Lower leg skin (tissue), 3 donors: Measurements from ENCODE around the gene TRDN.

ENCODE experiments used
- POLR2A ChIP-seq, 2 donors: fragments of 450-650 bp; IDR thresholded peaks; one replicate each; pipeline ENCODE4 v1.6.1; 2016 to 2017; ENCODE audit warnings: antibody characterized with exemption in 2 of 2, mild to moderate bottlenecking in 1 of 2, moderate library complexity in 1 of 2
- TF ChIP-seq, protein P1 (sequence below), 3 donors: fragments of 450-650 bp; IDR thresholded peaks; one replicate each; pipeline ENCODE4 v1.5.1; 2016; ENCODE audit warnings: antibody characterized with exemption in 3 of 3, mild to moderate bottlenecking in 3 of 3, moderate library complexity in 2 of 3

DNA sequence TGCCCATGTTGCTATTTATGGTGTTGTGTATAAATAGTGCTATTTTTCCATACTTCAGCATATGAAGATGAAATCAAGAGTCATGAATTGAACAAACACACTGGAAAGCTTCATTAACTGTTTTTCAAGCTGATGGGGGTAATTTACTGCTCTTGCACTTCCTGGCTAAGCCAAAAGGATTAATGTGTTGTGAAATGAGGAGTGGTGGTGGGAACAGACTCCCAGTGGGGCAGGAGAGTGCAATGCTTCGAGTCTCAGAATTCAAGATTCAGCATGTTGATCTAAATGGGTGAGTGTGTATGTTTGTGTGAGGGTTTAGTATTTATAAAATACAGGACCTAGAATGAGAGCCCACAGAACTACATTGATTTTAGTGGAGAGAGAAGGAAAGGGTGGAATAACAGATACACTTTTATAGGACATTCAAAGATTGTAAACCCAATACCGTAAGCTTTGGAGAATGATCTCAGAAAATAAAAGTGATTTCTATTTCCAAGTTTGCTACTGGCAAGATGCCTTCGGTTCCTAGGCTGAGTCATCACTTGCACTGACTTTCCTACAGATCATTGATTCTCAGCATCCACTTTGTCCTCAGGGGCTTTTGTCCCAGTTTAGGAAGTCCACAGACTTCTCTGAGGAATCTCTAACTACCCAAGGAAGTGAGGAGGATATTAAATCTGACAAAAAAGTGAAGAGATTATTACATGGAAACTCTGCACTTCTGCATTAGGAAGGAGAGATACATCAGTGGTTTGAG is 303.6 kb downstream of the TRDN start:
- TF ChIP-seq, protein P1, sequence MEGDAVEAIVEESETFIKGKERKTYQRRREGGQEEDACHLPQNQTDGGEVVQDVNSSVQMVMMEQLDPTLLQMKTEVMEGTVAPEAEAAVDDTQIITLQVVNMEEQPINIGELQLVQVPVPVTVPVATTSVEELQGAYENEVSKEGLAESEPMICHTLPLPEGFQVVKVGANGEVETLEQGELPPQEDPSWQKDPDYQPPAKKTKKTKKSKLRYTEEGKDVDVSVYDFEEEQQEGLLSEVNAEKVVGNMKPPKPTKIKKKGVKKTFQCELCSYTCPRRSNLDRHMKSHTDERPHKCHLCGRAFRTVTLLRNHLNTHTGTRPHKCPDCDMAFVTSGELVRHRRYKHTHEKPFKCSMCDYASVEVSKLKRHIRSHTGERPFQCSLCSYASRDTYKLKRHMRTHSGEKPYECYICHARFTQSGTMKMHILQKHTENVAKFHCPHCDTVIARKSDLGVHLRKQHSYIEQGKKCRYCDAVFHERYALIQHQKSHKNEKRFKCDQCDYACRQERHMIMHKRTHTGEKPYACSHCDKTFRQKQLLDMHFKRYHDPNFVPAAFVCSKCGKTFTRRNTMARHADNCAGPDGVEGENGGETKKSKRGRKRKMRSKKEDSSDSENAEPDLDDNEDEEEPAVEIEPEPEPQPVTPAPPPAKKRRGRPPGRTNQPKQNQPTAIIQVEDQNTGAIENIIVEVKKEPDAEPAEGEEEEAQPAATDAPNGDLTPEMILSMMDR (IDR thresholded peaks at IDR 0.05), result no peak
- TF ChIP-seq POLR2A (IDR thresholded peaks at IDR 0.05), result no peak
